Effector memory CD8-positive, alpha-beta T cell (primary cell): ENCODE measurements around the gene TSPAN9.

Experiments
- ATAC-seq: fragments of 150-1000 bp; cut with Tn5 transposase; replicated peaks from 2 replicates; pipeline ENCODE4 v1.10.0; 2021; ENCODE audit warnings: mild to moderate bottlenecking, moderate library complexity
- DNase-seq, 3 experiments: peaks; one replicate each; pipeline ENCODE4 v3.0.0; 2021
- H3K27ac Mint-ChIP-seq, 2 donors: one replicate each; pipeline ENCODE4 v1.8.0; 2022; ENCODE audit warnings: mild to moderate bottlenecking in 2 of 2, mixed read lengths in 2 of 2, moderate library complexity in 2 of 2
- H3K27me3 Mint-ChIP-seq, 2 donors: one replicate each; pipeline ENCODE4 v1.8.0; 2022; ENCODE audit warnings: mixed read lengths in 2 of 2
- H3K36me3 Mint-ChIP-seq: one replicate; pipeline ENCODE4 v1.8.0; 2022; ENCODE audit warnings: mild to moderate bottlenecking, moderate library complexity, mixed read lengths; ENCODE audit not compliant: insufficient read depth
- H3K4me1 Mint-ChIP-seq, 2 donors: one replicate each; pipeline ENCODE4 v1.8.0; 2022; ENCODE audit warnings: low read depth in 2 of 2, mixed read lengths in 2 of 2
- H3K4me3 Mint-ChIP-seq, 2 donors: one replicate each; pipeline ENCODE4 v1.8.0; 2022; ENCODE audit warnings: mild to moderate bottlenecking in 2 of 2, mixed read lengths in 2 of 2, moderate library complexity in 2 of 2
- H3K9me3 Mint-ChIP-seq, 2 donors: one replicate each; pipeline ENCODE4 v1.8.0; 2022; ENCODE audit warnings: mixed read lengths in 2 of 2

The TSPAN9 gene

DNA sequence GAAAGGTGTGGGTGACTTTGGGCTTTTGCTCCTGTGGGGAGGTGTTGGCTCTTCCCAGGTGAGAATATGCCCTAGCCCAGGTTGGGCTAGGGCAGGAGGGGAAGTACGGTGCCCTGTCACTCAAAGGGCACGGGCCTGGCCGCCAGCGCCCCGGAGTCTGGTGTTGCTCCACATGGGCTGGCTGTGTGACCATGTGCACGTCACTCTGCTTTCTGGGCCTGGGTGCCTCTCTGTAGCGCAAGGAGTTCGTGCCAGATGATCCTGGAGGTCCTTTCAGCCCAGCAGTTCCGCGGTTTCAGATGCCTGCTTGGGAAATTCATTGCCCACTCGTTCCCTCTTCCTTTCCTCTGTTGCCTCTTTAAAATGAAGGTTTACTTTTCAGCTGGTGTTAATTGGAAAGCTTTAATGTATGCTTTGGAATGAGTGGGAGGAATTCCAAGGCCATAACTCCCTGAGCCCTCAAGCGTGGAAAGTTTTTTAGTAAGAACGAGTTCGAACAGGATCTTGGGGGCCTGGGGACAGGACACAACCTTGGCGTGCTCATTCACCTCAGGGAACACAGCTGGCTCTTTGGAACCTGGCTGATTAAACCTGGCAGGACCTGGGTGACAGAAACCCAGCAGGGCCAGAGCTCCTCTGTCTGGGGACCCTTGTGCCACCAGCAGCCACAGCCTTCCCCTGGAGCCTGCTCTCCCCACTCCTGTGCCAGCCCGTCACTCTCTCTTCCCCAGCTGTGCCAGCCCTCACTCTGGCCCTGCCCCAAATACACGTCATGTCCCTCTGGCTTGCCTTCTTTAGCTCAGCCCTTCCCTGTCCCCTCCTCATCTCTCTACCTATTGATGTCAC is 42.8 kb downstream of the TSPAN9 start:
- peak overlapping the region in 1 of 2 donors; percentile 12 for H3K4me3 Mint-ChIP-seq
- H3K4me1 Mint-ChIP-seq = peaks cover 0 to 6% of the 10 kb centered on the region in 2 donors
- H3K27ac Mint-ChIP-seq = no peak overlapping the region
- peaks cover 21 to 34% of the 10 kb centered on the region in 2 donors for H3K27me3 Mint-ChIP-seq
- H3K36me3 Mint-ChIP-seq = no peaks in the 10 kb centered on the region
- no peaks in the 10 kb centered on the region for H3K9me3 Mint-ChIP-seq
- ATAC-seq (no peak), DNase-seq (no peak)

DNA sequence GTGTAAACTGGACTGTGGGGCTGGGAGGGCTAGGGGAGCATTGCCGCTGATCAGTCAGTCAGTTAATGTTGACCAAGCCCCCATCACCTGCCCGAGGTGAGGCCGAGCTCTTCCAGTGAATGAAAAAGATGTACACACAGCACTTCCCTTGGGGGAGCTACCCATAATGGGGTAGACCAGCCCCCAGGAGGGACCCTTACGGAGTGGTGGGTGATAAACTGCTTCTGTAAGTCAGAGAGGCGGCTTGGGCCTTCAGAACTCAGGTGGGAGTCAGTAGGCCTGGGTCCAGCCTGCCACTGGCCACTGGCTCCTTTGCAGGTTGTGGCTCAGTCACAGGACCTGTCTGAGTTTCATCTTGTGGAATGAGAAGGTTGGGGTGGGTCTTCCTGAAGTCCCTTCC is 43.5 kb downstream of the TSPAN9 start:
- DNase-seq (no peak), ATAC-seq (no peak)
- no peaks in the 10 kb centered on the region for H3K36me3 Mint-ChIP-seq
- H3K4me1 Mint-ChIP-seq = peaks cover 0 to 6% of the 10 kb centered on the region in 2 donors
- H3K27ac Mint-ChIP-seq = no peak overlapping the region
- H3K9me3 Mint-ChIP-seq = no peaks in the 10 kb centered on the region
- no peak overlapping the region for H3K4me3 Mint-ChIP-seq
- peaks cover 21 to 31% of the 10 kb centered on the region in 2 donors for H3K27me3 Mint-ChIP-seq

DNA sequence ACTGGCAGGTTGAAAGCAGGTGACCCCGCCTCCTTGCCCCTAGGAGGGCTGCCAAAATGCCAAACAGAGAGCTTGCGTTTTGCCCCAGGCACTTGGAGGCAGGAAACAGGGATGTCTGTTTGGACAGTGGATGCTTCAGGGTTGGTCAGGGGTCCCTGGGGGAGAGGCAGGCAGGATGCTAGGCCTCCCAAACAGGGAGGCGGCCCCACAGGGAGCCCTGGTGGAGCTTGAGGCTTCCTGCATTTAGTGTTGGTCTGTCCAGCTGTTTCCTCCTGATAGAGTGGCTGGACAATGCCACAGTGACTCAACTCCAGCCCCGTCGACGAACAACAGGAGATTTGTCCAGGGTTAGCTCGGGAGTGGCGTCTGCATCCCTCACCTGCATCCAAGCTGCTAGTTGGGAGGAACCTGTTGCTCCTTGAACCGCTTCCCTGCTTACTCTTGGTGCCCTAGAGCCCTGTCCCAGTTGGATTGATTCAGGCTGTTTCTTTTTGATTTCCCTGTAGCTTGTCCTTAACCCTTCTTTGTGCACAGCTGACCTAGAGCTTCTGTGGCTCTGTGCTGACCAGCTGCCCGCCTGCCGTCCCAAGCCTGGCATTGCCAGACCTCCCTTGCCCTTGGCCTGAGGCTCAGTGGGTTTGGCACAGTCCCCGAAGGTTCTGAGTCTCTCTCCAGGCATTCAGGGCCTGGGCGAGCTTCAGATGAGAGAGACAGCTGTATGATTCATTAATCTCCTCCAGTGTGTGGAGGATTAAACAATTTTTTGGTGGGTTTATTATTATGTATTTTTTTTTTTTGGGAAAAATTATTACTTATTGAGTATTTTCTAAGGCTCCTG is 45.9 kb downstream of the TSPAN9 start:
- Mint-ChIP-seq H3K4me1 (peaks cover 0 to 6% of the 10 kb centered on the region in 2 donors), H3K36me3 (no peaks in the 10 kb centered on the region), H3K4me3 (no peak overlapping the region), H3K9me3 (no peaks in the 10 kb centered on the region), H3K27ac (no peak overlapping the region), H3K27me3 (peaks cover 10 to 11% of the 10 kb centered on the region in 2 donors)
- no peak for ATAC-seq
- no peak for DNase-seq

DNA sequence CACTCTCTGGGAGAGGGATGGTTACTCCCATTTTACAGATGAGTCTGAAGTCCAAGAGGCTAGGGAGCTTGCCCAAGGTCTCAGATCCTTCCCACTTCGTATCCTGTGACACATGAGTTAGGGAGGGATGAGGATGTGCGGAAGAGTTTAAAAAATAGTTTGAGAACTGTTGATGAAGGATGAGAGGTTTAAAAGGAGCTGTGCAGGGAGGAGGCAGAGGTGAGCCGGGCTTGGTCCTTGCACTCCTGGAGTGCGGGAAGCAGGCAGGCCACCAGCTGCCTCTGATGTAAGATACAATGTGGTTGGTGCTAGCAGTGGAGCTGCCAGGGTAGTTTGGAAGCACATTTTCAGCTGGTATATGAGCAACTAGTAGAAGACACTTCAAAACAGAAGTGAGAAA is 46.5 kb downstream of the TSPAN9 start:
- Mint-ChIP-seq H3K4me3 (no peak overlapping the region), H3K9me3 (no peaks in the 10 kb centered on the region), H3K27me3 (peaks cover 4 to 10% of the 10 kb centered on the region in 2 donors), H3K4me1 (peaks cover 0 to 6% of the 10 kb centered on the region in 2 donors), H3K27ac (no peak overlapping the region), H3K36me3 (no peaks in the 10 kb centered on the region)
- ATAC-seq (no peak), DNase-seq (no peak)

DNA sequence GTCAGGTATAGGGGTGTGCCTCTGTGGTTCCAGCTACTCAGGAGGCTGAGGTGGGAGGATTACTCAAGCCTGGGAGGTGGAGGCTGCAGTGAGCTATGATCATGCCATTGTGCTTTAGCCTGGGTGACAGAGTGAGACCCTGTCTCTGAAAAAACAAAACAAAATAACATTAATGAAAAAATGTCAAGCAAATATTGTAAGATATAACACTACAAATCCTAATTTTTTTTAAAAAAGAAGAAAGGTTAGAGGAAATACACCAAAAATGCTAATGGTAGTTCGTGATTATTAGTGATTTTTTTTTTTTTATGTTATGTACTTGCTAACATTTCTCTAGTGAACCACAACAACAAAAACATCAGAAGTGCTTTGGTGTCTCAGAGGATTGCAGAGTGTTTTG is 47.7 kb downstream of the TSPAN9 start:
- H3K9me3 Mint-ChIP-seq = peaks cover 3 to 6% of the 10 kb centered on the region in 2 donors
- DNase-seq (no peak), ATAC-seq (no peak)
- H3K36me3 Mint-ChIP-seq = peaks cover 3% of the 10 kb centered on the region
- H3K4me1 Mint-ChIP-seq = peaks cover 9 to 12% of the 10 kb centered on the region in 2 donors
- no peak overlapping the region for H3K27ac Mint-ChIP-seq
- no peak overlapping the region for H3K4me3 Mint-ChIP-seq
- peaks cover 9 to 19% of the 10 kb centered on the region in 2 donors for H3K27me3 Mint-ChIP-seq

DNA sequence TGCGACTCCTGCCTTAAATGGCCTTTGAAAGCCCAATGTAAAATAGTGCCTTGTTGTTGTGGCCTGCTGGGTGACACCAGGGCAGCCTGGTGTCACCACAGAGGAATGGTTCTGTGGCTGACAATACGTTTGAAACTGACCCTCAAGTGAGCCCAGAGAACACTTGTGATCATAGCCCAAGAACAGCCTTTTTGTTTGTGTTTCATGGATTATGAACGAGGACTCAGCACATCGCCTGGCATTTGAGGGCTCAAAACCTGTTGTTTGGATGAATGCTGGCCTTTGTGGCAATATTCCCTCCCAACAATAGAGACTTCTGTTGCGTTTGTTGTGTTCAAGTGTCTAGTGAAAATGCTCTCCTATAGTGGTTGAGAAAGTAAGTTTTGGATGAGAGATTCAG is 48.5 kb downstream of the TSPAN9 start:
- DNase-seq (no peak), ATAC-seq (no peak)
- H3K27me3 Mint-ChIP-seq = peaks cover 17 to 23% of the 10 kb centered on the region in 2 donors
- no peak overlapping the region for H3K4me3 Mint-ChIP-seq
- H3K9me3 Mint-ChIP-seq = peaks cover 3 to 6% of the 10 kb centered on the region in 2 donors
- peaks cover 13 to 16% of the 10 kb centered on the region in 2 donors for H3K4me1 Mint-ChIP-seq
- no peak overlapping the region for H3K27ac Mint-ChIP-seq
- peaks cover 3% of the 10 kb centered on the region for H3K36me3 Mint-ChIP-seq

DNA sequence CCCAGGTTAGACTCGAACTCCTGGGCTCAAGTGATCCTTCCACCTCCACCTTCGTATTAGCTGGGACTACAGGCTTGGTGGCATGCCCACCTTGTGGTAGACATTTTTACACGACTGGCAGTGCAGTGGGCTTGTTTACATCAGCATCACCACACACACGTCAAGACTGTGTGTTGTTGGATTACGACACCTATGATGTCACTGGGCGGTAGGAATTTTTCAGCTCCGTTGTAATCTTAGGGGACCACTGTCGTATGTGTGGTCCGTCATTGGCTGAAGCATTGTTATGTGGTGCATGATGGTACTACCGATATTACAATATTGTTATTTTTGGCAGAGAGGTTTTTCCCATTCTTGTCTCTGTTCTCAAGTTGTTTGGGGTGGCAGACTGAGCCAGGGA is 50.7 kb downstream of the TSPAN9 start:
- H3K27ac Mint-ChIP-seq = no peak overlapping the region
- peaks cover 3 to 6% of the 10 kb centered on the region in 2 donors for H3K9me3 Mint-ChIP-seq
- H3K36me3 Mint-ChIP-seq = peaks cover 3% of the 10 kb centered on the region
- H3K4me1 Mint-ChIP-seq = peaks cover 13 to 16% of the 10 kb centered on the region in 2 donors
- ATAC-seq (no peak), DNase-seq (no peak)
- no peak overlapping the region for H3K4me3 Mint-ChIP-seq
- H3K27me3 Mint-ChIP-seq = peaks cover 38 to 42% of the 10 kb centered on the region in 2 donors

DNA sequence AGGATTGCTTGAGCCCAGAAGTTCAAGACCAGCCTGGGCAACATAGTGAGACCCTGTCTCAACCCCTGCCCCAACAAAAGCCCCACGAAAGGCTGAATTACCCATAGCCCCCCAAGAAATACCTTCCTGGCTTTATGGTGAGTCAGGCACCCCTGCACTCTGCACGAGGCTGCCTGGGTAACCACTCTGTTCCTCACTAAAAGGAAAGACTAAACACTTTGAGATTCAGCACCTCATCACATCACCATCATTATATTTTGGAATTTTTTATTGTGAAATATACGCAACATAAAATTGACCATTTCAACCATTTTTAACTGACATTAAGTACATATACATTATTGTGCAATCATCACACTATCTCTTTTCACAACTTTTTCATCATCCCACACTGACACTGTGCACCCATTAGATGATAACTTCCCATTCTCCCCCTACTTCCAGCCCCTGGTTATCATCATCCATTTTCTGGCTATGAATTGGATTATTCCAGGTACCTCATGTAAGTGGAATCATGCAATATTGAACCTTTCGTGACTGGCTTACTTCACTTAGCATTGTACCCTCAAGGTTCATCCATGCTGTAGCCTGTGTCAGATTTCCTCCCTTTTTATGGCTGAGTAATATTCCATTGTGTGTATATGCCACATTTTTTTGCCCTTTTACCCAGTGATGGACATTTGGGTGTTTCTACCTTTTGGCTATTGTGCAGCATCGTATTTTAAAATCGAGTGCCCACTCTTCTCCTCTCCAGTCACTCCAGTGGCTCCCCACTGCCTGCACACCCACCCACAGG is 51.5 kb downstream of the TSPAN9 start:
- H3K27ac Mint-ChIP-seq = no peak overlapping the region
- H3K4me1 Mint-ChIP-seq = peaks cover 13 to 16% of the 10 kb centered on the region in 2 donors
- H3K36me3 Mint-ChIP-seq = peaks cover 3% of the 10 kb centered on the region
- no peak for ATAC-seq
- peaks cover 3 to 6% of the 10 kb centered on the region in 2 donors for H3K9me3 Mint-ChIP-seq
- DNase-seq = no peak
- H3K27me3 Mint-ChIP-seq = peaks cover 42 to 47% of the 10 kb centered on the region in 2 donors
- no peak overlapping the region for H3K4me3 Mint-ChIP-seq

DNA sequence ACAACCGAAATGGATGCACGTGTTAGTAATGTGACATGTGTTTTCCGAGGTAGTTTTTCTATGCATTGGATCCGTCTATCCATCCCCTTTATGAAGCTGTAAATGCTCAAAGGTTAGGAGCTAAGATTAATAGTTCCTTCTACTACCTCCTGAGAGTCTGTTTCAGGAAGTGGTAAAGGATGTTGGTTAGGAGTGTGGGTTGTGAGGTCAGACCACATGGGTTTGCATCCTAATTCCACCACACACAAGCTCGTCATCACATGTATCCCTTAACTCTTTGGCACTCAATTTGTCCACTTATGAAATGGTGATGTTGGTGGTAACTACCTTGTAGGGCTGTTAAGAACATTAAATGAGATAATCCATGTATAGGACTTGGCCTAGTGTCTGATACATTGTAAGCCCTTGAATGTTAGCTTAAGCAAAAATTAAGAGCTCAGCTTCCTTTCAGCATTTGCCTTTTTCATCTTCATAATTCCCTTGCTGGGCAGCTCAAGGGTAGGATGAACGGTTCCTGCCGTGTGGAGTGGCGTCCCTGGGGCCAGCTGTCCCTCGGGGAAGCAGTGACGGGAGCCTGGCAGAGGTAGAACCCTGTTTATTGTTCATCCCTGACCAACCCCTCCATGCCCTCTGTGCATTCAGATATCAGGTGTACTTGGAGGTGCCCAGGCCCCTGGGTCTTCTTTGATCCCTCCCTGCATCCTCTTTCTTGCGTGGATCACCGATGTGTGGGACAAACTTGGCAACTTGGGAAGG is 52.3 kb downstream of the TSPAN9 start:
- ATAC-seq = no peak
- no peak for DNase-seq
- Mint-ChIP-seq H3K27me3 (peaks cover 50 to 55% of the 10 kb centered on the region in 2 donors), H3K4me1 (peaks cover 13 to 16% of the 10 kb centered on the region in 2 donors), H3K36me3 (peaks cover 3% of the 10 kb centered on the region), H3K4me3 (peak overlapping the region; percentile 45 to 51), H3K9me3 (peaks cover 3 to 6% of the 10 kb centered on the region in 2 donors), H3K27ac (peak overlapping the region in 1 of 2 donors; percentile 63)

DNA sequence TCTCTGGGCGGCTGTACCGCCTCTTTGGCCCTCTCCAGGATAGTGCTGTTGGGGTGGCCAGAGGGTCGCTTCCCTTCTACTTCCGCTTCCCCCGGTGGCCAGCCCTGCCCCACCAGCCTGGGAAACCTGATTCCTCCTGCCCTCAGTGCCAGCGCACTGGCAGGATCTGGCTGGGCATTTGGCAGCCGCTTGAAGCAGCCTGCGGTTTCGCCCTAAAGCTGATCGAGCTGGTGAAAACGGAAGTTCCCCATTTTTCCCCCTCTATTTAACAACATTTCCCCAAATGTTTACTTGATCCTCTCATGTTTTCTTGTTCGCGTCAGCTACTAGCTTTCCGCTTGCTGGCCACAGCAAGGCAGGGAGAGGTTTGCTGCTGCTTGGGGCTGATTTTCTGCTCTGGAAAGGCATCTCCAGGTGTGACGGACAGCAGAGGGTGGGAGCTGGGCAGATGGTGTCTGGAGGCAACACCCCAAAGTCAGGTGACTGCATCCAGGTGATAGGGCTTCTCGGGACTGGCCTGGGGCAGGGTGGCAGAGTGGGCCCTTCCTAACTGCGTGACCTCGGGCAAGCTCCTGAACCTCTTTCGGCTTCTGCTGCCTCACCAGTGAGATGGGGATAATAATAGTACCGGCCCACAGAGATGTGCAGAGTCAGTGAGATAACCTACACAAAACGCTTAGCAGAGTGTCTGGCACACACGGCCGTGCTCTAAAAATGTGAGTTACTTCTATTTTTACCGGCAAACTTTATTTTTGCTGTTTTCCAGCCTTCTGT is 53.1 kb downstream of the TSPAN9 start:
- H3K4me3 Mint-ChIP-seq = peak overlapping the region; percentile 45 to 51
- no peak for DNase-seq
- H3K4me1 Mint-ChIP-seq = peaks cover 13 to 17% of the 10 kb centered on the region in 2 donors
- H3K27ac Mint-ChIP-seq = peak overlapping the region in 1 of 2 donors; percentile 63
- peaks cover 55 to 62% of the 10 kb centered on the region in 2 donors for H3K27me3 Mint-ChIP-seq
- no peak for ATAC-seq
- H3K36me3 Mint-ChIP-seq = peaks cover 3% of the 10 kb centered on the region
- peaks cover 3 to 6% of the 10 kb centered on the region in 2 donors for H3K9me3 Mint-ChIP-seq

DNA sequence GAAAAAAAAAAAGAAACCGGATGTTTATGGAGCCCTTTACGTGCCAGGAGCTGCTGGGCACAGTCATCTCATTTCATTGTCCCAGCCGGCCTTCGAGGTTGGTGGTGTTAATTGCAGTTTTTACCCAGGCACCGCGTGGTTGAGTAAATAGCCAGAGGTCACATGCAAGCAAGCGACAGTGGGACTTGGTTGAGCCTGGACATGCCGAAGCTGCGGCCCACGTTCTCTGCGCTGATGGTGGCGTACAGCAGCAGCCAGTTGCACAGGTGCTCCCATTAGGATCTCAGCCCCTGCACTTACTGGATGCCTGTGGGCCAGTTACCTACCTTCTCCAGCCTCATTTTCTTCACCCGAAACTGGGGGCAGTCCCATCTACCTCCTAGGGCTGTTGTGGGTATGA is 54.0 kb downstream of the TSPAN9 start:
- H3K27ac Mint-ChIP-seq = no peak overlapping the region
- H3K4me3 Mint-ChIP-seq = no peak overlapping the region
- no peak for DNase-seq
- H3K36me3 Mint-ChIP-seq = peaks cover 3% of the 10 kb centered on the region
- H3K9me3 Mint-ChIP-seq = peaks cover 3 to 6% of the 10 kb centered on the region in 2 donors
- no peak for ATAC-seq
- peaks cover 13 to 21% of the 10 kb centered on the region in 2 donors for H3K4me1 Mint-ChIP-seq
- peaks cover 60 to 71% of the 10 kb centered on the region in 2 donors for H3K27me3 Mint-ChIP-seq
